ENCODE data around the gene CST6. TPM values are rescaled to one million over a fixed set of nuclear protein-coding genes. Genes with fewer than 3 reads are reported as not detected.

Gene CST6, protein sequence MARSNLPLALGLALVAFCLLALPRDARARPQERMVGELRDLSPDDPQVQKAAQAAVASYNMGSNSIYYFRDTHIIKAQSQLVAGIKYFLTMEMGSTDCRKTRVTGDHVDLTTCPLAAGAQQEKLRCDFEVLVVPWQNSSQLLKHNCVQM
- polyA plus RNA-seq (2011; rRNA removed) (4.8 and 5.9 TPM in 2 replicates), polyA minus RNA-seq (2011; rRNA and poly(A)+ RNA removed) (0.41 and 0.81 TPM in 2 replicates)

- H3K4me3 ChIP-seq (ENCODE audit: low read depth, low read length), result no peak within 1 kb of the TSS
- POLR2A ChIA-PET, result interaction anchor here (0.6 to 1.0 kb wide), 2 partner anchors 11 to 277 kb away, joined by 5 to 12 read pairs; partner anchors contain the start of gene YIF1A
- TF ChIP-seq, protein P1, sequence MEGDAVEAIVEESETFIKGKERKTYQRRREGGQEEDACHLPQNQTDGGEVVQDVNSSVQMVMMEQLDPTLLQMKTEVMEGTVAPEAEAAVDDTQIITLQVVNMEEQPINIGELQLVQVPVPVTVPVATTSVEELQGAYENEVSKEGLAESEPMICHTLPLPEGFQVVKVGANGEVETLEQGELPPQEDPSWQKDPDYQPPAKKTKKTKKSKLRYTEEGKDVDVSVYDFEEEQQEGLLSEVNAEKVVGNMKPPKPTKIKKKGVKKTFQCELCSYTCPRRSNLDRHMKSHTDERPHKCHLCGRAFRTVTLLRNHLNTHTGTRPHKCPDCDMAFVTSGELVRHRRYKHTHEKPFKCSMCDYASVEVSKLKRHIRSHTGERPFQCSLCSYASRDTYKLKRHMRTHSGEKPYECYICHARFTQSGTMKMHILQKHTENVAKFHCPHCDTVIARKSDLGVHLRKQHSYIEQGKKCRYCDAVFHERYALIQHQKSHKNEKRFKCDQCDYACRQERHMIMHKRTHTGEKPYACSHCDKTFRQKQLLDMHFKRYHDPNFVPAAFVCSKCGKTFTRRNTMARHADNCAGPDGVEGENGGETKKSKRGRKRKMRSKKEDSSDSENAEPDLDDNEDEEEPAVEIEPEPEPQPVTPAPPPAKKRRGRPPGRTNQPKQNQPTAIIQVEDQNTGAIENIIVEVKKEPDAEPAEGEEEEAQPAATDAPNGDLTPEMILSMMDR (IDR thresholded peaks at IDR 0.05; ENCODE audit: insufficient read depth, low read depth, low read length), result no peak
- CTCF ChIA-PET, result interaction anchor here (1.1 to 7.7 kb wide), 4 partner anchors 9 to 127 kb away, joined by 3 to 48 read pairs (median 4); no protein-coding TSS in a partner anchor
- no peak for DNase-seq (ENCODE audit: low read depth)
- no peaks in the 10 kb centered on the region for H3K27me3 ChIP-seq (ENCODE audit: control insufficient read depth, insufficient read depth, low read length)
- no peaks in the 10 kb centered on the region for H3K36me3 ChIP-seq (ENCODE audit: control insufficient read depth, insufficient read depth, low read length)
These were observed at the start of gene CST6 for GRCh38 chr11:66011785-66012303. CST6 (plus strand) TSS chr11:66012008; CDS start chr11:66012045, 37 bp downstream.

DNA sequence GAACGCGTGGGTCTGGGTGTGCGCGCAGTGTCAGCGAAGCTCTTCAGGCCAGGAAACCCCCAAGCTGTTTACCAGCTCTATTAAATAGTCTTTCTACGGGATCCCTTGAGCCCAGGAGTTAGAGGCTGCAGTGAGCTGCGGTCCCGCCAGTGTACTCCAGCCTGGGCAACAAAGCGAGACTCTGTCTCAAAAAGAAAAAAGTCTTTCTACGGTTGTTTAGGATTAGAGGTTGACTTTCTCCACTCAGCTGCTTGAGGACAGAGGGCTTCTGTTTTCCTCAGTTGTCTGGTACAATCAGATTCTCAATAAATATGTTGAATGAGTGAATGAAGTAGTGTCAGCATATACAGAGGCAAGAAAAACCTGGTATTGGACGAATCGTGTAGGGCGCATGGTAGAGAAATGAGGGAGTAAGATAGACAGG, 49.7 kb upstream of the CST6 start:
- Histone ChIP-seq H3K27me3 (ENCODE audit: control insufficient read depth, insufficient read depth, low read length) (no peaks in the 10 kb centered on the region), H3K4me3 (ENCODE audit: low read depth, low read length) (peak overlapping the region; percentile 71), H3K36me3 (ENCODE audit: control insufficient read depth, insufficient read depth, low read length) (peaks cover 27% of the 10 kb centered on the region)
- TF ChIP-seq, protein P1 (IDR thresholded peaks at IDR 0.05; ENCODE audit: insufficient read depth, low read depth, low read length), result no peak
- ChIA-PET POLR2A (interaction anchor here (0.7 kb wide), 1 partner anchor 72 kb away, joined by 3 read pairs; the partner anchor contains the start of gene CCDC85B), CTCF (no interaction called here)
- DNase-seq (ENCODE audit: low read depth), result no peak

- Histone ChIP-seq H3K36me3 (ENCODE audit: control insufficient read depth, insufficient read depth, low read length) (peaks cover 39% of the 10 kb centered on the region), H3K4me3 (ENCODE audit: low read depth, low read length) (no peak overlapping the region), H3K27me3 (ENCODE audit: control insufficient read depth, insufficient read depth, low read length) (no peaks in the 10 kb centered on the region)
- ChIA-PET CTCF (interaction anchor here (1.4 kb wide), 1 partner anchor 80 kb away, joined by 6 read pairs; no protein-coding TSS in a partner anchor), POLR2A (no interaction called here)
- no peak for DNase-seq (ENCODE audit: low read depth)
- TF ChIP-seq, protein P1 (IDR thresholded peaks at IDR 0.05; ENCODE audit: insufficient read depth, low read depth, low read length), result no peak
These were observed 46.9 kb upstream of the CST6 start for GRCh38 chr11:65964906-65965305.

GRCh38 chr11:65965986-65966762, 45.6 kb upstream of the CST6 start:
- H3K36me3 ChIP-seq (ENCODE audit: control insufficient read depth, insufficient read depth, low read length), result peaks cover 43% of the 10 kb centered on the region
- ChIA-PET POLR2A (no interaction called here), CTCF (interaction anchor here (0.9 to 1.4 kb wide), 3 partner anchors 10 to 82 kb away, joined by 4 to 6 read pairs (median 4); partner anchors contain the start of gene FIBP)
- no peaks in the 10 kb centered on the region for H3K27me3 ChIP-seq (ENCODE audit: control insufficient read depth, insufficient read depth, low read length)
- DNase-seq (ENCODE audit: low read depth), result no peak
- no peak overlapping the region for H3K4me3 ChIP-seq (ENCODE audit: low read depth, low read length)
- TF ChIP-seq, protein P1 (IDR thresholded peaks at IDR 0.05; ENCODE audit: insufficient read depth, low read depth, low read length), result no peak

Measured in BJ (cell line).